ENCODE results near the gene UGT1A10.

DNA sequence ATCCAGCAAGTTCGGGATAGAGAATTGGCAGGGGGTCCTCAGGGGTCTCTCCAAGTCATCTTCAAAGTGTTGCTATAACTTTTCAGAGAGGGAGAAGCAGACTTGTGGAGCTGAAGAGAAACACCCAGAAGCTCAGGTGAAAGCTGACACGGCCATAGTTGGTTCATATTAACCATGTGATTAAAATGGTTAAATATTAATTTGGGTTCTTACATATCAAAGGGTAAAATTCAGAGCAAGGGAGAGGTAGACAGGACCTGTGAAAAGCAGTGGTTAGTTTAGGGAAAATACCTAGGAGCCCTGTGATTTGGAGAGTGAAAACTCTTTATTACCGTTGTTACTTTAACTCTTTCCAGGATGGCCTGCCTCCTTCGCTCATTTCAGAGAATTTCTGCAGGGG lies 56.4 kb downstream of the UGT1A10 start, which contains the start of gene UGT1A6:
- TF ChIP-seq CTCF (IDR thresholded peaks at IDR 0.05; ENCODE audit: insufficient read depth, low read length) (no peak), GABPA (IDR thresholded peaks at IDR 0.05; ENCODE audit: low read depth) (no peak), REST (IDR thresholded peaks at IDR 0.05; ENCODE audit: insufficient replicate concordance, low read depth) (no peak)

Data from HL-60 (cell line).